Hepatocyte (in vitro differentiated cells): Measurements from ENCODE around the gene YIPF2. TPM values are rescaled to one million over a fixed set of nuclear protein-coding genes. Genes with fewer than 3 reads are reported as not detected.

ENCODE experiments used
- DNase-seq: peaks from one replicate; pipeline ENCODE4 v3.0.0-alpha.2; 2016; ENCODE audit warnings: low spot score
- H2AFZ ChIP-seq: fragments of 200-600 bp; sonication (generic); 2 replicates; pipeline ENCODE4 v1.6.0; 2016; ENCODE audit warnings: antibody characterized with exemption, mild to moderate bottlenecking
- H3K27ac ChIP-seq: fragments of 200-600 bp; sonication (generic); 2 replicates; pipeline ENCODE4 v1.5.1; 2016; ENCODE audit warnings: mild to moderate bottlenecking
- H3K27me3 ChIP-seq: fragments of 200-600 bp; sonication (generic); 2 replicates; pipeline ENCODE4 v1.6.1; 2016
- H3K36me3 ChIP-seq: fragments of 200-600 bp; sonication (generic); replicated peaks from 2 replicates; pipeline ENCODE4 v1.5.1; 2016; ENCODE audit warnings: low read depth; ENCODE audit not compliant: insufficient read depth
- H3K4me1 ChIP-seq: fragments of 200-600 bp; sonication (generic); 2 replicates; pipeline ENCODE4 v1.5.1; 2016; ENCODE audit warnings: mild to moderate bottlenecking, moderate library complexity; ENCODE audit not compliant: insufficient read depth
- H3K4me2 ChIP-seq: fragments of 200-600 bp; sonication (generic); 2 replicates; pipeline ENCODE4 v1.6.0; 2016
- H3K4me3 ChIP-seq: fragments of 200-600 bp; sonication (generic); 2 replicates; pipeline ENCODE4 v1.5.1; 2016; ENCODE audit warnings: mild to moderate bottlenecking
- H3K79me2 ChIP-seq: fragments of 200-600 bp; sonication (generic); 2 replicates; pipeline ENCODE4 v1.6.0; 2017; ENCODE audit warnings: mild to moderate bottlenecking
- H3K9me2 ChIP-seq: fragments of 200-600 bp; sonication (generic); replicated peaks from 2 replicates; pipeline ENCODE4 v1.6.0; 2017; ENCODE audit warnings: mild to moderate bottlenecking; ENCODE audit not compliant: insufficient read depth
- H3K9me3 ChIP-seq: fragments of 200-600 bp; sonication (generic); 2 replicates; pipeline ENCODE4 v1.5.1; 2016; ENCODE audit warnings: low read depth, mild to moderate bottlenecking
- H4K20me1 ChIP-seq: fragments of 200-600 bp; sonication (generic); 2 replicates; pipeline ENCODE4 v1.6.0; 2016; ENCODE audit warnings: mild to moderate bottlenecking; ENCODE audit not compliant: insufficient read depth, poor library complexity, severe bottlenecking
- EZH2 ChIP-seq: fragments of 200-600 bp; sonication (generic); IDR thresholded peaks from 2 replicates; pipeline ENCODE4 v1.6.1; 2016; ENCODE audit warnings: antibody characterized with exemption, mild to moderate bottlenecking, borderline replicate concordance
- EZH2phosphoT487 ChIP-seq: fragments of 200-600 bp; sonication (generic); IDR thresholded peaks from one replicate; pipeline ENCODE4 v1.6.1; 2018; ENCODE audit warnings: antibody characterized with exemption, mild to moderate bottlenecking, low read depth, moderate library complexity; ENCODE audit not compliant: unreplicated experiment, severe bottlenecking
- WGBS: methylation state at CpG from one replicate; pipeline ENCODE4 v1.1.6; 2016; ENCODE audit warnings: low lambda C conversion rate; ENCODE audit errors: missing lambda C conversion rate; 5-methylcytosine and 5-hydroxymethylcytosine counted together
- polyA plus RNA-seq: library from polyadenylated mRNA; unstranded; fragments of >200 nt; fragmentation: Nextera tagmentation; extraction: Ambion mirVana; gene quantifications from 2 replicates; pipeline ENCODE4 v1.2.1, GENCODE V29; 2016
- total RNA-seq: library from RNA; depleted of rRNA; stranded (reverse); fragments of >200 nt; gene quantifications from 2 replicates; pipeline ENCODE4 v1.2.3, GENCODE V29; 2014
- TF ChIP-seq, protein P1 (sequence below): fragments of 200-600 bp; sonication (generic); IDR thresholded peaks from 2 replicates; pipeline ENCODE4 v1.5.1; 2016; ENCODE audit warnings: antibody characterized with exemption, mild to moderate bottlenecking; ENCODE audit not compliant: poor library complexity

YIPF2 gene
- total and polyA plus RNA-seq, 2 experiments from 2014 or later = 80.3 to 115 TPM

GRCh38 chr19:10896851-10897526 lies 31.4 kb downstream of the YIPF2 start:
- TF ChIP-seq EZH2 = no peak
- no peak for TF ChIP-seq EZH2phosphoT487
- TF ChIP-seq, protein P1, sequence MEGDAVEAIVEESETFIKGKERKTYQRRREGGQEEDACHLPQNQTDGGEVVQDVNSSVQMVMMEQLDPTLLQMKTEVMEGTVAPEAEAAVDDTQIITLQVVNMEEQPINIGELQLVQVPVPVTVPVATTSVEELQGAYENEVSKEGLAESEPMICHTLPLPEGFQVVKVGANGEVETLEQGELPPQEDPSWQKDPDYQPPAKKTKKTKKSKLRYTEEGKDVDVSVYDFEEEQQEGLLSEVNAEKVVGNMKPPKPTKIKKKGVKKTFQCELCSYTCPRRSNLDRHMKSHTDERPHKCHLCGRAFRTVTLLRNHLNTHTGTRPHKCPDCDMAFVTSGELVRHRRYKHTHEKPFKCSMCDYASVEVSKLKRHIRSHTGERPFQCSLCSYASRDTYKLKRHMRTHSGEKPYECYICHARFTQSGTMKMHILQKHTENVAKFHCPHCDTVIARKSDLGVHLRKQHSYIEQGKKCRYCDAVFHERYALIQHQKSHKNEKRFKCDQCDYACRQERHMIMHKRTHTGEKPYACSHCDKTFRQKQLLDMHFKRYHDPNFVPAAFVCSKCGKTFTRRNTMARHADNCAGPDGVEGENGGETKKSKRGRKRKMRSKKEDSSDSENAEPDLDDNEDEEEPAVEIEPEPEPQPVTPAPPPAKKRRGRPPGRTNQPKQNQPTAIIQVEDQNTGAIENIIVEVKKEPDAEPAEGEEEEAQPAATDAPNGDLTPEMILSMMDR = no peak

GRCh38 chr19:10895920-10896319 lies 32.5 kb downstream of the YIPF2 start:
- no peaks in the 10 kb centered on the region for H3K36me3 ChIP-seq
- no peak for DNase-seq
- no peak overlapping the region for H3K4me2 ChIP-seq
- WGBS = 85% methylated on average over 12 of the region's 12 CpGs
- H3K79me2 ChIP-seq = peaks cover 97% of the 10 kb centered on the region
- no peak for TF ChIP-seq EZH2
- no peak for TF ChIP-seq EZH2phosphoT487
- TF ChIP-seq, protein P1 = no peak
- H3K9me3 ChIP-seq = no peaks in the 10 kb centered on the region
- peaks cover 7% of the 10 kb centered on the region for H3K4me1 ChIP-seq
- H3K4me3 ChIP-seq = no peak overlapping the region
- no peaks in the 10 kb centered on the region for H3K9me2 ChIP-seq
- H2AFZ ChIP-seq = no peak overlapping the region
- peaks cover 52% of the 10 kb centered on the region for H4K20me1 ChIP-seq
- no peak overlapping the region for H3K27ac ChIP-seq
- H3K27me3 ChIP-seq = no peaks in the 10 kb centered on the region

More at GRCh38 chr19:10896851-10897526, 31.4 kb downstream of the YIPF2 start:
- no peak for DNase-seq
- Histone ChIP-seq H3K9me3 (no peaks in the 10 kb centered on the region), H4K20me1 (peaks cover 48% of the 10 kb centered on the region), H3K27me3 (no peaks in the 10 kb centered on the region), H3K36me3 (no peaks in the 10 kb centered on the region), H3K79me2 (peaks cover 98% of the 10 kb centered on the region), H3K4me2 (no peak overlapping the region), H3K27ac (no peak overlapping the region), H3K9me2 (no peaks in the 10 kb centered on the region), H2AFZ (no peak overlapping the region), H3K4me1 (no peaks in the 10 kb centered on the region), H3K4me3 (no peak overlapping the region)
- 70% methylated on average over 7 of the region's 7 CpGs for WGBS

DNA sequence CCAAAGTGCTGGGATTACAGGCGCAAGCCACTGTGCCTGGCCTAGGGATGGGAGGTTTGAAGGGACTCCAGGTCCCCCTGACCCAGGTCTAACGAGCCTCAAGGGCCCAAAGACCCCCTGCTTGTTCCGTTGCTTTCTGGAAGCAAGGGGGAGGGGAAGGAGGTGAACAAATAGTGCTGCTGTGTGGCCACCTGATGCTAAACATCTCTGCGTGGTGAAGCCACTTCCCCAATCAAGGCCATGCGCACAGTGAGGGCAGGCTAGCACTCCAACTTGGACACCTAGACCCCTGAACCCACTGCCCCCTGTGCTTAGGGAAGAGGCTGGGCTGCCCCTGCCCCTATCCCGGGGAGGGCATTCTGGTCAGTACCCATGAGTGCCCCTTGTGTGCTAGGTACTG lies 33.1 kb downstream of the YIPF2 start:
- H4K20me1 ChIP-seq = peaks cover 54% of the 10 kb centered on the region
- peaks cover 9% of the 10 kb centered on the region for H3K4me1 ChIP-seq
- no peaks in the 10 kb centered on the region for H3K27me3 ChIP-seq
- 93% methylated on average over 6 of the region's 6 CpGs for WGBS
- TF ChIP-seq EZH2phosphoT487 (no peak), EZH2 (no peak)
- TF ChIP-seq, protein P1 = no peak
- H2AFZ ChIP-seq = no peak overlapping the region
- no peak for DNase-seq
- no peaks in the 10 kb centered on the region for H3K9me3 ChIP-seq
- H3K79me2 ChIP-seq = peaks cover 98% of the 10 kb centered on the region
- H3K36me3 ChIP-seq = no peaks in the 10 kb centered on the region
- H3K9me2 ChIP-seq = no peaks in the 10 kb centered on the region
- no peak overlapping the region for H3K27ac ChIP-seq
- no peak overlapping the region for H3K4me2 ChIP-seq
- H3K4me3 ChIP-seq = no peak overlapping the region
